A673 (cell line): ENCODE measurements around the gene TDRD3.

ENCODE experiments used
- EZH2 ChIP-seq: fragments of 200-600 bp; sonication (generic); IDR thresholded peaks from 2 replicates; pipeline ENCODE4 v1.6.1; 2017; ENCODE audit warnings: borderline replicate concordance, low read depth, mild to moderate bottlenecking, mixed read lengths, antibody characterized with exemption, low read length; ENCODE audit not compliant: poor library complexity, severe bottlenecking
- TF ChIP-seq, protein P1 (sequence below): fragments of 300-800, 200-600 bp; sonication (generic); conservative IDR thresholded peaks from 2 replicates; pipeline ENCODE4 v1.5.1; 2017; ENCODE audit warnings: low read depth, mild to moderate bottlenecking, antibody characterized with exemption, low read length, moderate library complexity, mixed read lengths

DNA sequence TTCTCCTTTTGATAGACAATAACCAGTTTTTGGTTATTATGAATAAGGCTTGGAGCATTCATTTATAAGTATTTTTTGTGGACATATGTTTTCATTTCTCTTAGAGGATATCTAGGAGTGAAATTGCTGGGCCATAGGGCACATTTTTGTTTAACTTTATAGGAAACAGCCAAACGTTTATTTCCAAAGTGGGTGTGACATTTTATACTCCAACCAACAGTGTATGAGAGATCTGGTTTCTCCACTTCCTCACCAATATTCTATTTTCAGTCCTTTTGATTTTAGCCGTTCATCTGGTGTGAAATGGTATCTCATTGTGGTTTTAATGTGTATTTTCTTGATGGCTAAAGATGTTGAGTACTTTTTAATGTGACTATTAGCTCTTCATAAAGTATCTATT, 21.9 kb downstream of the TDRD3 start:
- TF ChIP-seq, protein P1, sequence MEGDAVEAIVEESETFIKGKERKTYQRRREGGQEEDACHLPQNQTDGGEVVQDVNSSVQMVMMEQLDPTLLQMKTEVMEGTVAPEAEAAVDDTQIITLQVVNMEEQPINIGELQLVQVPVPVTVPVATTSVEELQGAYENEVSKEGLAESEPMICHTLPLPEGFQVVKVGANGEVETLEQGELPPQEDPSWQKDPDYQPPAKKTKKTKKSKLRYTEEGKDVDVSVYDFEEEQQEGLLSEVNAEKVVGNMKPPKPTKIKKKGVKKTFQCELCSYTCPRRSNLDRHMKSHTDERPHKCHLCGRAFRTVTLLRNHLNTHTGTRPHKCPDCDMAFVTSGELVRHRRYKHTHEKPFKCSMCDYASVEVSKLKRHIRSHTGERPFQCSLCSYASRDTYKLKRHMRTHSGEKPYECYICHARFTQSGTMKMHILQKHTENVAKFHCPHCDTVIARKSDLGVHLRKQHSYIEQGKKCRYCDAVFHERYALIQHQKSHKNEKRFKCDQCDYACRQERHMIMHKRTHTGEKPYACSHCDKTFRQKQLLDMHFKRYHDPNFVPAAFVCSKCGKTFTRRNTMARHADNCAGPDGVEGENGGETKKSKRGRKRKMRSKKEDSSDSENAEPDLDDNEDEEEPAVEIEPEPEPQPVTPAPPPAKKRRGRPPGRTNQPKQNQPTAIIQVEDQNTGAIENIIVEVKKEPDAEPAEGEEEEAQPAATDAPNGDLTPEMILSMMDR: no peak
- no peak for TF ChIP-seq EZH2
